Raji (cell line): ENCODE results near the gene ENHO.

ENCODE experiments used
- POLR2A ChIP-seq: IDR thresholded peaks from 2 replicates; pipeline ENCODE4 v1.6.1; 2011; ENCODE audit warnings: low read depth, low read length, control low read depth; ENCODE audit not compliant: insufficient read depth

Gene ENHO

DNA sequence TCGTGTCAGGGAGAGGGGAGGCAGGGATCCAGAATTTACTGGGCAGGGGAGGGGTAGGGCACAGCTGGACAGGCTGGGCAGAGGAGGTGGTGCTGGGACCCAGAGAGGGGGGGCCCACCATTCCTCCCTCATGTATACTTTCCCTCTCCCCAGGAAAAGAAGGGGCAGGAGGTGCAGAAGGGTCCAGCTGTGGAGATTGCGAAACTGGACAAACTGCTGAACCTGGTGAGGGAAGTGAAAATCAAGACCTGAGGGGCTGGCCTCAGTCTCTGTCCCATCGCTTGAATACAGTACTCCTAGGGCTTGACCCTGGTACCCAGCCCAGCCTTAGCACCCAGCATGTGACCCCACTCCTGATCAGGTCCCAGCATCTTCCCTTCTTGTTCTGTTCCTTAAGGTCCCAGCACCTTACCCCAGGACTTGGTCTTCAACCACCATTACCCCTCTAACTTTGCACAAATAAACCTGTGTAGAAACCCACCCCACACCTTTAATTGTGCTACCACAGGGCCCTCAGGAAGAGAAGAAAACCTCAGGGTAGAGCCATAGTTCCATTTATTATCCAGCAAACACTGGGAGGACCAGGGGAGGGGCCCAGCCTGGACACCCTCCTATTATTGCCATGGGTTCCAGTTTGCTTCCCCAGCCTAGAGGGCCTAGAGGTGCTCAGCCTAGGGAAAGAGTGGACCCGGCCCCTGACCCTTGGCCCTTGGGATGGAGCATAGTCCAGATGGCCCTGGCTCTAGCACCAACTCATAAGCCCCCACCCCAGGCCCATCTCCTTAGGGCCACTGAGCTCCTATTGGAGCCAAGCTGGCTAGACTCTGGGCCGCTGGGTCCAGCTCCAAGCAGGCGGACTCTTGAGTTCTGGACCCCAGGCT is 2.0 kb downstream of the ENHO start:
- no peak for TF ChIP-seq POLR2A

DNA sequence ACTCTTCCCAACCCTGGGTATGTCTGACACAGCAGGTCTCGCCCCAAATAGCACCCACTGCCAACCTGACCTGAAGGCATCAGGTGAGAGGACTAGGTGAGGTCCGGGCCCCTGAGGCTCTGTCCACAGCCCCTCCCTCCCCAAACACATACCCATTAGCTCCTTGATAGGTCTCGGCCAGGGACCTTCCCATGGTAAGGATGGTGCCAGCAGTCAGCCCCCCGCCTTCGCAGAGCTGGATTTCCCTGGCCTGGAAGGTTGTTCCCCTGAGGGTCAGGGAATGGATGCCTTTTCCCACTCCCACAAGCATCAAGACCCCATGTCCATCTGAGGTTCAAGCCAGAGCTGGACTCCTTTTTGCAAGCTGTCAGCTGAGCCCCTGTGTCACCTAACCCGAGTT is 2.7 kb downstream of the ENHO start:
- TF ChIP-seq POLR2A = no peak

DNA sequence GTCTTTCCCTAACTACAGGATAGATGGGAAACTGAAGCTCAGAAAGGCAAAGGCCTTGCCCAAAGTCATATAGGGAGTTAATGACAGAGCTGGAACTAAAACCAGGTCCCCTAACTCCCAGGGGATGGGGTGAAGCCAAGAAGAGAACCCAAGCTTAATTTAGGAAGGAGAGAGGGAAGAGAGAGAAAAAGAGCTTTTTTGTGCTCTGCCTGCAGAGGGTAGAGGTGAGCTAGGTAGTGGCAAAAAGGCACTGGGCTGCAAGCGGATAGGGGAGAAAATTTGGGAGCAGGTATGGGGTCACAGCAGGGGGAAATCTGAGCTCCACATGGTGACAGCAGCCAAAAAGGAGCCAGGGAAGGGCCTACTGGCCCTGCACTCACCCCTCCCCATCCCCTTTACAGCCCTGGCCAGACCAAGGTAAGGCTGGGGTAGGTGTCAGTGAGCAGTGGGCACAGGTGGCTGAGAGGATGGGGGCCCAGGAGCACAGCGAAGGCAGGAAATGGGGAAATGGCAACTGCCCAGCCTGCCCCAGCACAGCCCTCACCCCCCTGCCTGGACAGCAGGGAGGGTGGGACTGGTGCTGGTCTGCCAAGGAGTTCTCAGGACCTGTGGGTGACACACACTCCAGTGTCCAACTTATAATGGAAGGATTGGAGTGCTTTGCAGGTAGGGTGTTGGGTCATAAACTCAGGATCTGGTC is 3.3 kb downstream of the ENHO start:
- no peak for TF ChIP-seq POLR2A

DNA sequence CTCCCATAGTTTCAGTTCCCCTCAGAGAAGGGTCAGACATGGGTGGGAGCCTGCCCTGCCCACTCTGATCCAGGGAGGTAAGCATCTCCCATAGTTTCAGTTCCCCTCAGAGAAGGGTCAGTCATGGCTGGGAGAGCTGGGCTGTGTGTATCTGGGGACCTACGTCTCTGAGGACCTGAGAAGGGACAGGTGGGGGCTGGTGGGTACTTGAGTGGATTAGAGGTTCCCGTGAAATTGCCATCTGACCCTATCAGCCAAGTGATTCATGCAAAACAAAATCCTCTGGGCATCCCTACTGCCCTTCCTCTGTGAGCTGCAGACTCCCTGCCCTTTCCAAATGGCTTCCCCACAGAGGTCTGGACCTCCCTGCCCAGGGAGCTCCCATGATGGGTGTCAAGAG is 3.9 kb downstream of the ENHO start:
- TF ChIP-seq POLR2A = no peak

DNA sequence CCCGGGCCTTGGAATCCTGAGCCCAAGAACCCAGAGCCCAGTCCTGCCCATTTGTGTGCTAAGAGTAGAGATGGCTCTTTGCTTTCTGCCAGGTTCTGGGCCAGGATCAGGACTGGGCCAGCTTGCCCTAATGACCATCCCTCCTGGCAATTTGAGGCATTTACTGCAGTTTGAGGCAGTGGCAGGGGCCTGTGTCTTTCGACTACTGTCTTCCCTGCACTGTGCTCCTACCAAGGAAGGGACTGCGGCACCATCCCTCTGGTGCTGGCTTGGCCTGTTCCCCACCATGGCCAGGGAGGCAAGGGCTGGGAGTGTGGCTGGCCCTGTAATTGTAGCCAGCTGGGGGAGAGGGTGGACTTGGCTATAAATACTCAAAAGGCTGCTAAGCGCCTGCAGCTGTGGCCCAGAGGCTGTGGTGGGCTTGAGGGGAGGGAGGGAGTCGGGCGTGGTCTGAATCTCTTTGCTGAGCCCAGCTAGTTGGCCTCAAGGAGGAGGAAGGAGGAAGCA is 4.6 kb downstream of the ENHO start:
- TF ChIP-seq POLR2A = no peak

DNA sequence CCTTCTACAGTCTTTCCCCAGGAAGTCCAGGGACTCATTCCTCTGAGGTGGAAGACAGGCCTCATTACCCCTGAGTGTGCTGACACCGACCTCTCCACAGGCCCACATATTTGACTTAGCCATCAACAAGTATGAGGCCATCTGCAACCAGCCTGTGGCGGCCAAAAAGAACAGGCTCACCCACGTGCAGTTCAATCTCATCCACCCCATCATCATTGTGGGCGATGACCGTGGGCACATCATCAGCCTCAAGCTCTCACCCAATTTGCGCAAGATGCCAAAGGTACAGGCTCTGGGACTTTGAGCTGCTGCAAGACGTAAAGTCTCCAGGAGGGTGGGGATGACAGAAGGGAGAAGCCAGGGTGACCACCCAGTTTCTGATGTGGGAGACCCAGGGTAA is 5.6 kb downstream of the ENHO start:
- no peak for TF ChIP-seq POLR2A

DNA sequence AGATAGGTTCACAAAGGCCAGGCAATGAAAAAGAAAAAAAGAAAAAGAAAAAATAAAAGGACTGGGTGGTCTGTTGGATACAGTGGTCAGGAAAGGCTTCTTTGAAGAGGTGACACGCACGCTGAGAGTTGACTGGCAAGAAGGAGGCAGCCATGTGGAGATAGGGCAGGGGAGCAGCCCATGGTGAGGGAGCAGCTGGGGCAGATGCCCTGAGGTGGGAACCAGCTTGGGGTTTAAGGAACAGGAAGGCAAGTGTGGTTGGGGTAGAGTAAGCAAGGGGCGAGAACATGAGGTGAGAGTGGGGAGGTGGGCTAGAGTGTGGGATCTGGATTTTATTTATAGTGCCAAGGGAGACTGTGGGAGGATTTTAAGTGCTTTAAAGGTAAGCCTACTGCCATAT is 6.8 kb downstream of the ENHO start:
- TF ChIP-seq POLR2A = no peak

DNA sequence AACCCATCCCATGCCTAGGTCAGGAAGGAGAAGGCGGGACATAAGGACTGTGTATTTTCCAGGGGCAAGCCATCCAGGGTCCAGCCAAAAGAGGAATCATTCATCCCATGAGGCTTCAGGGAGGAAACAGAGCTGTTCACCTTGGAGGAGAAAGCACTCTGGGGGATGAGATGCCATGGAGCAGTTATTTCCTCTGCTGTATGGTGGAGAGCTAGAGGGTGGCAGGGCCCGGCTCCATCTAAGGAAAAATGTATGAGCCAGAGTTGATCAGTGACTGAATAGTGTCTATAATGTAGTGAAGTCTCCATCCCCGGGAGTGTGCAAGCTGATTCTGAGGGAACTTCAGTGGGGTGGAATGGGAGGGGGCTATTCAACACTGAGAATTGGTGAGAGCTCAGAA is 8.0 kb downstream of the ENHO start:
- TF ChIP-seq POLR2A = no peak

DNA sequence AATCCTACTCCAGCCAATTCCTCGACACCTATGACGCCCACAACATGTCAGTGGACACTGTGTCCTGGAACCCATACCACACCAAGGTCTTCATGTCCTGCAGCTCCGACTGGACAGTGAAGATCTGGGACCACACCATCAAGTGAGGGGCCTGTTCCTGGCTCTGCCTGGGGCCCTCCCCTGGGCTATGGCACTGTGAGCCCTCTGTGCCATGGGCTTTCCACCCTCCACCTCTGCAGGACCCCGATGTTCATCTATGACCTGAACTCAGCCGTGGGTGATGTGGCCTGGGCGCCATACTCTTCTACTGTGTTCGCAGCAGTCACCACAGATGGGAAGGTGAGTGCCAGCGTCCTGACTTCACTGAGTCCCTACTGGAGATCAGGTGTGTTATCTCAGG is 8.4 kb downstream of the ENHO start:
- TF ChIP-seq POLR2A = no peak

DNA sequence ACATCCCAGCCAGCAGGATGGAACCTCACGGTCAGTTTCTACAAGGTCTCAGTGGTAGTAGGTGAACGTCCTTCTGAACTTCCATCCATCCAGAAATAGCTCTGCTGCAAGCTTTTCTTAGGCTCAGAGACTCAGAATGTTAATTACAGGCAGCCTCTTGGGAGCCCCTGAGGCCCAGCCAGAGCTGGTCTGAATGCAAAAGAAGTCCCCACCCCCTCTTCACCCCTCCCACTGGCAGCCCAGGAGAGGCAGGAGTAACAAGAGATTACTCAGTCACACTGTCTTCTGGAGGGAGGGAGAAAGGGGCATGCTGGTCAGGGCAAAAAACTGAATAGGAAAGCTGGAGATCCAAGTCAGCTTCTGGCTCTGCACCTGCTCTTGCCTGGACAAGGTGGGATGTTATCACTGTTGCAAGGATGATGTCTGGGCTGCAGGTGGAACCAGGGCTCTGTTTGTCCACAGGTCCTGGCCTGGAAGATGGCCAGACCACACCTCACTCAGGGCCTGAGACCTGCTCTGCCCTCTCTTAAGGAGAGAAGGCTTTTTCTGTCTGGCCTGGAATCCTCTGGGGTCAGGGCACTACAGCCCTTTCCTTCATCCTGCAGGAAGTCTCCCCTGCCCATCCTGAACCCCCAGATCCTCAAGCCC is 9.1 kb downstream of the ENHO start:
- no peak for TF ChIP-seq POLR2A

DNA sequence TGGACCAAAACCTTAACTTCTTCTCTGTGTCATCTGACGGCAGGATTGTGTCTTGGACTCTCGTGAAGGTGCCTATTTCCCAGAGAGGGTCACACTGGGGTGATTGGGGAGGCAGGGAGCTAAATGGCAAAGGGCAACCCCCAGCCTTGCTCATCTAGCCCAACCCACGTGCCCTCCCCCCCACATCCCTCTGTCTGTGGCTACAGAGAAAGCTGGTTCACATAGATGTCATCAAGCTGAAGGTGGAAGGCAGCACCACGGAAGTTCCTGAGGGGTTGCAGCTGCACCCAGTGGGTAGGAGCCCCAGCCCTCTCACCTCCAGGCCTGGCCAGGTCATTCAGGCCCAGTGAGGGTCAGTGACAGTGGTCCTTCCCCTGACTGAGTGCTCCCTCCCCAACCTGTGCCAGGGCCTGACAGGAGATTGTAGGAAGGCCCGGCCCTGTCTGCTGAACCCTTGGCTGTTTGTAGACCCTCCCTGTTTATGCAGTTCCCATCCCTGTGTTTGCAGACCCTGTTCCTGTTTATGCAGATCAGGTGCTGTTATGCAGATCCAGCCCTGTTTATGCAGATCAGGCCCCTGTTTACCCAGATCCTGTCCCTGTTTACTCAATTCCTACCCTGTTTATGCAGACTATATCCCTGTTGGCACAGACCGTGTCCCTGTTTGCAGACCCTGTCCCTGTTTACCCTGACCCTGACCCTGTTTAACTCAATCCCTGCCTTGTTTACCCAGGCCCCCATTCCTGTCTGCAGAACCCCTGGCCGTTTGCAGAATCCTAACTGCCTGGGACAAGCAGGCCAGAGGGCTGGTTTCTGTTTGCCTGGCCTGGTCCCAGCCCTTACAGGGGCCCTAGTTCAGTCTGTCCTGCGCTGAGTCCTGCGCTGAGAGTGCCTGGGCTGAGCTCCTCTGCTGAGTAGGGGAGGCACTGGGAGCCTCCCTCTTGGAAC is 10.4 kb downstream of the ENHO start:
- TF ChIP-seq POLR2A = no peak

DNA sequence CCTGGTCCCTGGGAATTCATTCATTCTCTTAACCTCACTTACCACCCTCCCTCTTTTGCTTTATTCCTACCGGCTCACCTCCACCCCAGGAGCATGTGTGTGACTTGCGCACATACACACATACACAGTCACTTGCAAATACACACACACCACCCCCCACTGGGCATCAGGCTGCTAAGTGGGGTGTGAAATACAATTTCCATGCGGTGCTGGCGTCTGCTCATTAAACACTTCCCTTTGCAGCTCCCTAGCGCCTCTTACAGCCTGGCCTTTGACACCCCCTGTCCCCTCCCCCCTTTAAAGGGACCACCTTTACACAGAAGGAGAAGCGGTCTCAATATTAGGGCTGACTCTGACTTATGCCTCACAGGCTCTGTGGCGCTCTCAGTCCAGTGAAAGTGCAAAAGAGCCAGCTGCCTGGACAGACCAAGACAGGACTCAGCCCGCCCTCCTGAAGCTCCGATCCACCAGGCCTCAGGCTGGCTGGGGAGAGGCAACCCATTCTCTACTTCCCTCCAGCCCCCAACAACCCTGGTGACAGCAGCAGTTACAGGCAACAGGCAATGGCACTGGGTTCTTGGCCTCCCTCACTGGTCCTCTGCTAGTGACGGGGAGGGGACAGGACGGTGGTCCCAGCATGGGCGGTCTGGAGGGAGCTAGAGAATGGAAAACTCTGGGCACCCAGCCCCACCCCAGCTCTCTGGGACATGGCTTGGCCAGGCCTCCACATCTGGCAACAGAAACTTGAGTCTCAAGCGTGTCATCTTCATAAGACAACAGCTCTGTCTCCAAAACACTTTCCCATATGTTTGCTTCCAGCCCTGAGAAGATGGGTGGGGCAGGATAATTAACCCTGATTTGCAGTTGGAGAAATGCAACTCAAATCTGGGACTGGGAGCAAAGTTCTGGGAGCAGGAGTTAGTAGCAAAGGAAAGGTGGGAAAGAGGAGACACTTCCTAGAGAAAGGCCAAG is 12.0 kb downstream of the ENHO start:
- no peak for TF ChIP-seq POLR2A

DNA sequence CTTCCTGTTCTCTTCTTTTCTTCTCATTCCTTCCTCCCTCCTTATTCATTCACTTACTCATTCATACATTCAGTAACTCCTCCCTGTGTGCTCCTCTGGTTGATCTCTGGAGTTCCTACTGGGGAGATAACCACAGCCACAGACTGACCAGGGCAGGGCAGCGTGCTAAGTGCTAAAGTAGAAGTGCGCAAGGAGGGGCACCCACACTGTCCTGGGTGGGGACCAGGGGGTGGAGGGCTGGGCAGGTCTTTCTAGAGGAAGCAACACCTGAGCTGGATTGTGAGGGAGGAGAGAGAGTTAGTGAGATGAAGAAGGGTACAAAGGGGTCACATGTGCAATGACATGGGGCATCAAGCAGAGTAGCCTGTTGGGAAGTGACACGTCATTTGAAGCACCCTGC is 13.8 kb downstream of the ENHO start:
- no peak for TF ChIP-seq POLR2A

DNA sequence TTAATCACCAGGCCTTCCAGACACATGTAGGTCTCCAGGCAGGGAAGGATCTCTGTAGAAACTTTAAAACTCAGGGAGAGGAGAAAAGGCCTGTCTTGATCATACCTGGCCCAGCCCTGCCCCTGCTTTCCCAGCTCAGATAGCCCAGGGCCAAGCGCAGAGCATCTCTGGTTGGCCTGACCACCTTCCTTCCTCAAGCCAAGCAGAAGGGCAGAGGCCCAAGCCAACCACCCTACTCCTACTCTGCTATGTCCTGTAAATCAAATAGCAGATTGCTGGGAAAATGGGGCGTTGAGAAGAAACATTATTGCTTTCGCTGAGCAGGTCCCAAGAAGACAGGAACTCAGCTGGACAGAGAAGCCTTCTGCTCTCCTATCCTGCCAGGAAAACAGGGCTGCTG is 14.3 kb downstream of the ENHO start:
- TF ChIP-seq POLR2A = no peak
